K562 (cell line): ENCODE measurements around the gene TEDDM1. TPM values are rescaled to one million over a fixed set of nuclear protein-coding genes. Genes with fewer than 3 reads are reported as not detected.

Source experiments
- ATAC-seq: fragments of 200-7000 bp; cut with Tn5 transposase; 3 replicates; pipeline ENCODE4 v1.9.1; 2020; ENCODE audit warnings: moderate library complexity
- BruUV-seq: library from RNA; stranded (reverse); fragments of 400-500 nt; replicated peaks from 2 replicates; lab custom pipeline; 2021; lab: Mats Ljungman, UMichigan
- CTCF ChIA-PET: fragments of 300-600 bp; formaldehyde crosslinking; extraction: SDS; loops from one replicate; lab custom pipeline; 2021; ENCODE audit warnings: low intra/inter-chr PET ratio; lab: Yijun Ruan, JAX
- POLR2A ChIA-PET: fragments of 300-600, 350-650 bp; sonication (Branson Sonifier 250); formaldehyde crosslinking; extraction: SDS; loops from one replicate; lab custom pipeline; 2021; ENCODE audit warnings: antibody characterized with exemption, inconsistent platforms; lab: Yijun Ruan, JAX
- DNase-seq, 4 experiments: peaks; one replicate each; pipeline versions ENCODE4 v3.0.0 to v3.0.0-alpha.2; 2011 to 2018; ENCODE audit warnings: low spot score in 3 of 4, mixed read lengths in 3 of 4; ENCODE audit errors: extremely low read depth in 1 of 4
- FAIRE-seq: peaks from 2 replicates; lab custom pipeline; 2011; peaks lifted over from hg19 to GRCh38; lab: Jason Lieb, UNC
- H2AFZ ChIP-seq: 2 replicates; pipeline ENCODE4 v1.6.0; 2011; ENCODE audit warnings: low read depth, low read length, control low read depth, inconsistent platforms
- H3K27ac ChIP-seq: fragments of 200-600 bp; 3 replicates; pipeline ENCODE4 v1.8.0; 2011; ENCODE audit warnings: low read depth, mild to moderate bottlenecking, control low read depth, inconsistent platforms, low read length, moderate library complexity, mixed read lengths; ENCODE audit errors: extremely low read depth
- H3K27me3 ChIP-seq, 2 experiments: fragments of 300-600 bp in 1 of 2; 2 replicates in 1 of 2; 3 replicates in 1 of 2; pipeline versions ENCODE4 v1.6.0 to v1.8.0; 2011; ENCODE audit warnings: inconsistent platforms in 2 of 2, low read length in 2 of 2, mild to moderate bottlenecking in 1 of 2, mixed read lengths in 1 of 2, moderate library complexity in 1 of 2; ENCODE audit not compliant: control insufficient read depth in 2 of 2, insufficient read depth in 2 of 2
- H3K36me3 ChIP-seq: fragments of 300-600 bp; 3 replicates; pipeline ENCODE4 v1.8.0; 2011; ENCODE audit warnings: mild to moderate bottlenecking, low read length, inconsistent platforms; ENCODE audit not compliant: control insufficient read depth, insufficient read depth
- H3K4me1 ChIP-seq, 2 experiments: fragments of 200-600 bp in 1 of 2; replicated peaks in 1 of 2; 2 replicates in 1 of 2; 3 replicates in 1 of 2; pipeline versions ENCODE4 v1.5.1 to v1.8.0; 2011; ENCODE audit warnings: inconsistent platforms in 2 of 2, low read length in 2 of 2, mild to moderate bottlenecking in 1 of 2, mixed read lengths in 1 of 2, moderate library complexity in 1 of 2; ENCODE audit not compliant: control insufficient read depth in 2 of 2, insufficient read depth in 2 of 2
- H3K4me2 ChIP-seq: 2 replicates; pipeline ENCODE4 v1.6.1; 2011; ENCODE audit warnings: low read length, control low read depth, inconsistent platforms, mixed read lengths; ENCODE audit not compliant: insufficient read depth
- H3K4me3 ChIP-seq: fragments of 200-600 bp; sonication (generic), shearing (Covaris generic); 2 replicates; pipeline ENCODE4 v1.5.1; 2016; ENCODE audit warnings: control low read depth, inconsistent platforms
- H3K79me2 ChIP-seq: fragments of 200-600 bp; 3 replicates; pipeline ENCODE4 v1.8.0; 2011; ENCODE audit warnings: low read length, inconsistent platforms; ENCODE audit not compliant: control insufficient read depth, insufficient read depth
- H3K9ac ChIP-seq, 2 experiments: 2 replicates each; pipeline versions ENCODE4 v1.6.0 to v1.6.1; 2011; ENCODE audit warnings: low read depth in 2 of 2, low read length in 2 of 2, control low read depth in 1 of 2, inconsistent platforms in 1 of 2, mild to moderate bottlenecking in 1 of 2, mixed read lengths in 1 of 2; ENCODE audit not compliant: insufficient read depth in 1 of 2
- H3K9me1 ChIP-seq: one replicate; pipeline ENCODE4 v1.6.0; 2011; ENCODE audit warnings: inconsistent platforms, mild to moderate bottlenecking, low read length, moderate library complexity; ENCODE audit not compliant: control insufficient read depth, insufficient read depth
- H3K9me3 ChIP-seq: replicated peaks from 2 replicates; pipeline ENCODE4 v1.5.1; 2011; ENCODE audit warnings: low read depth, low read length, inconsistent platforms; ENCODE audit not compliant: control insufficient read depth, insufficient read depth
- H4K20me1 ChIP-seq: replicated peaks from 2 replicates; pipeline ENCODE4 v1.6.1; 2011; ENCODE audit warnings: low read length, inconsistent platforms, mixed read lengths; ENCODE audit not compliant: control insufficient read depth, insufficient read depth
- CBX1 ChIP-seq: sonication (generic); IDR thresholded peaks from 2 replicates; pipeline ENCODE4 v1.6.1; 2016; ENCODE audit warnings: antibody characterized with exemption, low read depth, mild to moderate bottlenecking
- RBM25 ChIP-seq: fragments of 200-400 bp; formaldehyde crosslinking; IDR thresholded peaks from 2 replicates; pipeline ENCODE4 v1.6.1; 2018; ENCODE audit warnings: low read length, low read depth, moderate library complexity; ENCODE audit not compliant: severe bottlenecking
- ZNF507 ChIP-seq: conservative IDR thresholded peaks from 2 replicates; pipeline ENCODE4 v1.6.1; 2017; ENCODE audit warnings: missing genetic modification characterization, missing compliant biosample characterization
- WGBS: fragments of 100-300 bp; shearing (Covaris generic); methylation state at CpG from one replicate; pipeline ENCODE4 v1.1.6; 2016; ENCODE audit warnings: low coverage, mixed read lengths; ENCODE audit not compliant: insufficient coverage; ENCODE audit errors: missing lambda C conversion rate; 5-methylcytosine and 5-hydroxymethylcytosine counted together
- in situ Hi-C: fragments of 300-500 bp; cut with MboI; formaldehyde crosslinking; loops from 4 replicates; pipeline ENCODE4 v1.15.0; 2018; ENCODE audit warnings: inconsistent platforms, mixed read lengths
- intact Hi-C: fragments of 100-400 bp; cut with micrococcal nuclease; formaldehyde crosslinking; loops from 2 replicates; pipeline ENCODE4 v1.14.2; 2022
- polyA plus RNA-seq, 8 experiments: library from polyadenylated mRNA; depleted of rRNA in 4 of 8; stranded (reverse) in 5 of 8; unstranded in 3 of 8; fragments of >200 nt; fragmentation: Nextera tagmentation in 2 of 8; fragmentation: Illumina TruSeq in 1 of 8; extraction: Ambion mirVana in 2 of 8; extraction: Trizol in 1 of 8; gene quantifications; 2 replicates each; pipeline versions ENCODE4 v1.2.1 to v1.2.3, GENCODE V29; 2011 to 2014; ENCODE audit warnings: inconsistent platforms in 1 of 8, missing spikeins in 1 of 8
- total RNA-seq, 7 experiments: library from RNA; depleted of rRNA in 6 of 7; stranded (reverse); fragments of >200 nt in 6 of 7; fragmentation: Illumina TruSeq in 2 of 7; extraction: Trizol in 2 of 7; gene quantifications; 2 replicates each; pipeline versions ENCODE4 v1.2.1 to v1.2.3, GENCODE V29; 2011 to 2021; ENCODE audit warnings: low replicate concordance in 1 of 7
- TF ChIP-seq, protein P1 (sequence below): sonication (generic); formaldehyde crosslinking; IDR thresholded peaks from 2 replicates; pipeline ENCODE4 v1.8.0; 2022; ENCODE audit warnings: mild to moderate bottlenecking, missing genetic modification reagents

Gene TEDDM1
- total and polyA plus RNA-seq, 9 of the 15 experiments (the other 6 are each of a cell fraction or from before 2014, with no cell fraction given): not detected

DNA sequence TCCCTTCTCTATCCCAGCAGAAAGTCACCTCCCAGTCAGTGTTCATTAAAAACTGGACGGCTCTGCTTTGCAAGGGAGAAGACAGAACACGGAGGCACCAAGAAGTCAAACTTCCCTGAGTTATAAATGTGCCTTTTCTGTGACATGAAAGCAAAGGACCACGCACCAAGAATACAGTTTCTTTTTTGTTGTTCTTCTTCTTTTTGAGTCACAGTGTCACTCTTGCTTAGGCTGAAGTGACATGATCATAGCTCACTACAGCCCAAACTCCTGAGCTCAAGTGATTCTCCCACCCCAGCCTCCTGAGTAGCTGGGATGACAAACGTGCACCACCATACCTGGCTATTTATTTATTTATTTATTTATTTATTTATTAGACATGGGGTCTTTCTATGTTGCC, 31.6 kb downstream of the TEDDM1 start:
- Histone ChIP-seq H3K27ac (no peak overlapping the region; the same call in 2 of the 3 replicates), H3K4me2 (no peak overlapping the region), H3K9ac (no peak overlapping the region), H2AFZ (peak overlapping the region; percentile 85), H3K27me3 (no peaks in the 10 kb centered on the region), H3K79me2 (no peaks in the 10 kb centered on the region), H3K4me1 (peaks cover 0 to 3% of the 10 kb centered on the region in 2 experiments; a peak in 3 of 5 replicates), H3K9me3 (no peaks in the 10 kb centered on the region), H3K36me3 (no peaks in the 10 kb centered on the region), H3K9me1 (no peaks in the 10 kb centered on the region), H3K4me3 (no peak overlapping the region), H4K20me1 (no peaks in the 10 kb centered on the region)
- intact Hi-C loops (no loop called here), in situ Hi-C loops (no loop called here)
- ChIA-PET CTCF (no interaction called here), POLR2A (interaction anchor here (0.7 to 2.1 kb wide), 3 partner anchors 9 to 21 kb away, joined by 4 to 5 read pairs (median 4); no protein-coding TSS in a partner anchor)
- no TSS peak for BruUV-seq
- ATAC-seq: peak; percentile 27; the same call in 2 of the 3 replicates
- WGBS: 13% methylated on average over 4 of the region's 4 CpGs
- no peak for FAIRE-seq
- no peak for DNase-seq
- no peak for TF ChIP-seq CBX1
- peak; percentile 9 for TF ChIP-seq RBM25

DNA sequence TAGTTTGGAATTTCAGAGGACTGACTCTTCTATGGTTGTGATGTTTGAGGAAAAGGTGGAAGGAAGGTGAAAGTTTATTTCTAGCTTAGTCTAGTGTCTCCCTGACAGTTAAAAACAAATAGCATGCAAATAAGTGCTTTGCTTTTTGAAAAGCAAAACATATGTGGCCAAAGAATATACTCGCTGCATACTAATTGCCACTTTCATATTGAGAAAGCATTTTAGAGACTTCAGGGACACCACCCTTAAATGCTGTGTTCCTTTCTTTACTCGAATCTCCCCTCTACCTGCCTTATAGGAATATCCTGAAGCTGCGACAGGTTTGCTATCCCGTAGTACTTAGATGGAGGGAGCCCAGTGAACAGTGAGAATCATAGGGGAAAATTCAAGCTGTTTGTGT, 32.1 kb downstream of the TEDDM1 start:
- in situ Hi-C loops: no loop called here
- POLR2A ChIA-PET: interaction anchor here (0.7 to 2.1 kb wide), 7 partner anchors 8 to 22 kb away, joined by 3 to 7 read pairs (median 4); no protein-coding TSS in a partner anchor

More for the DNA sequence above, 32.1 kb downstream of the TEDDM1 start:
- H2AFZ ChIP-seq: peak overlapping the region; percentile 85
- BruUV-seq: no TSS peak
- CTCF ChIA-PET: no interaction called here
- H3K79me2 ChIP-seq: no peaks in the 10 kb centered on the region
- H3K4me3 ChIP-seq: no peak overlapping the region
- intact Hi-C loops: no loop called here
- H3K4me1 ChIP-seq: peaks cover 3 to 8% of the 10 kb centered on the region in 2 experiments; a peak in 4 of 5 replicates
- no peak for DNase-seq
- H3K27ac ChIP-seq: no peak overlapping the region; the same call in 2 of the 3 replicates
- no peaks in the 10 kb centered on the region for H3K9me3 ChIP-seq
- H4K20me1 ChIP-seq: no peaks in the 10 kb centered on the region
- H3K9ac ChIP-seq: no peak overlapping the region
- WGBS: 45% methylated on average over 4 of the region's 4 CpGs
- no peak for TF ChIP-seq ZNF507
- TF ChIP-seq, protein P1, sequence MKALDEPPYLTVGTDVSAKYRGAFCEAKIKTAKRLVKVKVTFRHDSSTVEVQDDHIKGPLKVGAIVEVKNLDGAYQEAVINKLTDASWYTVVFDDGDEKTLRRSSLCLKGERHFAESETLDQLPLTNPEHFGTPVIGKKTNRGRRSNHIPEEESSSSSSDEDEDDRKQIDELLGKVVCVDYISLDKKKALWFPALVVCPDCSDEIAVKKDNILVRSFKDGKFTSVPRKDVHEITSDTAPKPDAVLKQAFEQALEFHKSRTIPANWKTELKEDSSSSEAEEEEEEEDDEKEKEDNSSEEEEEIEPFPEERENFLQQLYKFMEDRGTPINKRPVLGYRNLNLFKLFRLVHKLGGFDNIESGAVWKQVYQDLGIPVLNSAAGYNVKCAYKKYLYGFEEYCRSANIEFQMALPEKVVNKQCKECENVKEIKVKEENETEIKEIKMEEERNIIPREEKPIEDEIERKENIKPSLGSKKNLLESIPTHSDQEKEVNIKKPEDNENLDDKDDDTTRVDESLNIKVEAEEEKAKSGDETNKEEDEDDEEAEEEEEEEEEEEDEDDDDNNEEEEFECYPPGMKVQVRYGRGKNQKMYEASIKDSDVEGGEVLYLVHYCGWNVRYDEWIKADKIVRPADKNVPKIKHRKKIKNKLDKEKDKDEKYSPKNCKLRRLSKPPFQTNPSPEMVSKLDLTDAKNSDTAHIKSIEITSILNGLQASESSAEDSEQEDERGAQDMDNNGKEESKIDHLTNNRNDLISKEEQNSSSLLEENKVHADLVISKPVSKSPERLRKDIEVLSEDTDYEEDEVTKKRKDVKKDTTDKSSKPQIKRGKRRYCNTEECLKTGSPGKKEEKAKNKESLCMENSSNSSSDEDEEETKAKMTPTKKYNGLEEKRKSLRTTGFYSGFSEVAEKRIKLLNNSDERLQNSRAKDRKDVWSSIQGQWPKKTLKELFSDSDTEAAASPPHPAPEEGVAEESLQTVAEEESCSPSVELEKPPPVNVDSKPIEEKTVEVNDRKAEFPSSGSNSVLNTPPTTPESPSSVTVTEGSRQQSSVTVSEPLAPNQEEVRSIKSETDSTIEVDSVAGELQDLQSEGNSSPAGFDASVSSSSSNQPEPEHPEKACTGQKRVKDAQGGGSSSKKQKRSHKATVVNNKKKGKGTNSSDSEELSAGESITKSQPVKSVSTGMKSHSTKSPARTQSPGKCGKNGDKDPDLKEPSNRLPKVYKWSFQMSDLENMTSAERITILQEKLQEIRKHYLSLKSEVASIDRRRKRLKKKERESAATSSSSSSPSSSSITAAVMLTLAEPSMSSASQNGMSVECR (CRISPR knock-in tag): no peak
- no peak for FAIRE-seq
- ATAC-seq: peak; percentile 15; the same call in 1 of the 3 replicates
- H3K9me1 ChIP-seq: no peaks in the 10 kb centered on the region
- no peaks in the 10 kb centered on the region for H3K36me3 ChIP-seq
- H3K27me3 ChIP-seq: no peaks in the 10 kb centered on the region
- H3K4me2 ChIP-seq: peak overlapping the region; percentile 21; the same call in 1 of the 2 replicates
